HAP-1 (cell line): ENCODE results near the gene STAG1.
A peak's percentile ranks its signal among the peaks of the same experiment; 100 is the strongest.
"Not testable (repeated sequence)": the region's sequence is repeated elsewhere in the genome, so short reads cannot be mapped to it uniquely, and the experiment has no call there.

Experiments
- DNase-seq, 2 experiments: peaks; one replicate each; pipeline ENCODE4 v3.0.0-alpha.2; 2016 to 2020; ENCODE audit warnings: low spot score in 2 of 2
- H3K27me3 ChIP-seq: fragments of 250-450 bp; sonication (Bioruptor Pico); 2 replicates; pipeline ENCODE4 v1.5.1; 2020; ENCODE audit warnings: low read depth, mild to moderate bottlenecking, moderate library complexity
- H3K36me3 ChIP-seq: fragments of 250-450 bp; sonication (Bioruptor Pico); replicated peaks from 2 replicates; pipeline ENCODE4 v1.5.1; 2020; ENCODE audit warnings: mild to moderate bottlenecking
- H3K4me1 ChIP-seq: fragments of 250-450 bp; sonication (Bioruptor Pico); 2 replicates; pipeline ENCODE4 v1.5.1; 2020; ENCODE audit warnings: mild to moderate bottlenecking
- H3K4me3 ChIP-seq: fragments of 250-450 bp; sonication (Bioruptor Pico); 2 replicates; pipeline ENCODE4 v1.5.1; 2020; ENCODE audit warnings: mild to moderate bottlenecking, moderate library complexity
- H3K9me3 ChIP-seq: fragments of 250-450 bp; sonication (Bioruptor Pico); 2 replicates; pipeline ENCODE4 v1.5.1; 2020; ENCODE audit warnings: mild to moderate bottlenecking, moderate library complexity
- in situ Hi-C: fragments of 300-500 bp; cut with MboI; formaldehyde crosslinking; loops from 3 replicates; pipeline ENCODE4 v1.14.3; 2020; ENCODE audit warnings: low sequenced_read_pairs, inconsistent platforms, mixed read lengths

The STAG1 gene

GRCh38 chr3:136672457-136672856, 79.7 kb downstream of the STAG1 start:
- no peaks in the 10 kb centered on the region for H3K9me3 ChIP-seq
- H3K4me3 ChIP-seq = no peak overlapping the region
- in situ Hi-C loops = no loop called here
- no peak for DNase-seq
- H3K4me1 ChIP-seq = no peaks in the 10 kb centered on the region
- H3K36me3 ChIP-seq = no peaks in the 10 kb centered on the region
- H3K27me3 ChIP-seq = no peaks in the 10 kb centered on the region

GRCh38 chr3:136671921-136672320, 80.3 kb downstream of the STAG1 start:
- no peaks in the 10 kb centered on the region for H3K27me3 ChIP-seq
- no peak for DNase-seq
- no peak overlapping the region for H3K4me3 ChIP-seq
- no peaks in the 10 kb centered on the region for H3K9me3 ChIP-seq
- H3K4me1 ChIP-seq = no peaks in the 10 kb centered on the region
- no peaks in the 10 kb centered on the region for H3K36me3 ChIP-seq
- in situ Hi-C loops = no loop called here

GRCh38 chr3:136670166-136670565, 82.0 kb downstream of the STAG1 start:
- Histone ChIP-seq H3K4me1 (peaks cover 1% of the 10 kb centered on the region), H3K27me3 (no peaks in the 10 kb centered on the region), H3K9me3 (no peaks in the 10 kb centered on the region), H3K36me3 (no peaks in the 10 kb centered on the region), H3K4me3 (no peak overlapping the region)
- no peak for DNase-seq
- in situ Hi-C loops = no loop called here

GRCh38 chr3:136667081-136667480, 85.1 kb downstream of the STAG1 start:
- Histone ChIP-seq H3K27me3 (no peaks in the 10 kb centered on the region), H3K36me3 (no peaks in the 10 kb centered on the region), H3K4me1 (peaks cover 11% of the 10 kb centered on the region), H3K9me3 (no peaks in the 10 kb centered on the region), H3K4me3 (no peak overlapping the region)
- in situ Hi-C loops = no loop called here
- no peak for DNase-seq

- DNase-seq, H3K27me3 ChIP-seq, H3K36me3 ChIP-seq, H3K4me3 ChIP-seq, in situ Hi-C loops, H3K9me3 ChIP-seq: not testable (repeated sequence)
- H3K4me1 ChIP-seq = peaks cover 11% of the 10 kb centered on the region
Observed at GRCh38 chr3:136666301-136666700, 85.9 kb downstream of the STAG1 start.

- H3K4me3 ChIP-seq = no peak overlapping the region
- no peak for DNase-seq
- in situ Hi-C loops = no loop called here
- no peaks in the 10 kb centered on the region for H3K36me3 ChIP-seq
- H3K27me3 ChIP-seq = no peaks in the 10 kb centered on the region
- peaks cover 14% of the 10 kb centered on the region for H3K4me1 ChIP-seq
- no peaks in the 10 kb centered on the region for H3K9me3 ChIP-seq
Observed at GRCh38 chr3:136664771-136665170, 87.4 kb downstream of the STAG1 start.

GRCh38 chr3:136661282-136661681, 90.9 kb downstream of the STAG1 start:
- in situ Hi-C loops = no loop called here
- DNase-seq = no peak

GRCh38 chr3:136658946-136659682, 93.1 kb downstream of the STAG1 start:
- H3K4me3 ChIP-seq = no peak overlapping the region
- no peaks in the 10 kb centered on the region for H3K27me3 ChIP-seq
- peak; percentile 79 to 90 for DNase-seq
- in situ Hi-C loops = no loop called here
- peaks cover 14% of the 10 kb centered on the region for H3K4me1 ChIP-seq
- H3K9me3 ChIP-seq = peaks cover 14% of the 10 kb centered on the region; the same call in 1 of the 2 replicates
- H3K36me3 ChIP-seq = peaks cover 6% of the 10 kb centered on the region; the same call in 1 of the 2 replicates

More at GRCh38 chr3:136661282-136661681, 90.9 kb downstream of the STAG1 start:
- no peak overlapping the region for H3K4me3 ChIP-seq
- peaks cover 24% of the 10 kb centered on the region for H3K4me1 ChIP-seq
- H3K27me3 ChIP-seq = no peaks in the 10 kb centered on the region
- H3K36me3 ChIP-seq = no peaks in the 10 kb centered on the region
- peaks cover 1% of the 10 kb centered on the region; the same call in 1 of the 2 replicates for H3K9me3 ChIP-seq

GRCh38 chr3:136657526-136657925, 94.7 kb downstream of the STAG1 start:
- Histone ChIP-seq H3K4me3 (no peak overlapping the region), H3K4me1 (peaks cover 14% of the 10 kb centered on the region), H3K27me3 (no peaks in the 10 kb centered on the region), H3K36me3 (peaks cover 6% of the 10 kb centered on the region; the same call in 1 of the 2 replicates), H3K9me3 (peaks cover 14% of the 10 kb centered on the region; the same call in 1 of the 2 replicates)
- in situ Hi-C loops = no loop called here
- DNase-seq = no peak

GRCh38 chr3:136653628-136654027, 98.5 kb downstream of the STAG1 start:
- in situ Hi-C loops = no loop called here
- H3K4me3 ChIP-seq = no peak overlapping the region
- peaks cover 7% of the 10 kb centered on the region for H3K4me1 ChIP-seq
- peaks cover 14% of the 10 kb centered on the region; the same call in 1 of the 2 replicates for H3K9me3 ChIP-seq
- H3K36me3 ChIP-seq = peaks cover 6% of the 10 kb centered on the region; the same call in 1 of the 2 replicates
- DNase-seq = no peak
- no peaks in the 10 kb centered on the region for H3K27me3 ChIP-seq

- peaks cover 14% of the 10 kb centered on the region; the same call in 1 of the 2 replicates for H3K9me3 ChIP-seq
- in situ Hi-C loops = no loop called here
- peaks cover 6% of the 10 kb centered on the region for H3K4me1 ChIP-seq
- H3K4me3 ChIP-seq = no peak overlapping the region
- no peak for DNase-seq
- H3K36me3 ChIP-seq = peaks cover 6% of the 10 kb centered on the region; the same call in 1 of the 2 replicates
- no peaks in the 10 kb centered on the region for H3K27me3 ChIP-seq
Observed at GRCh38 chr3:136651581-136651980, 100.6 kb downstream of the STAG1 start.

- H3K36me3 ChIP-seq = peaks cover 6% of the 10 kb centered on the region; the same call in 1 of the 2 replicates
- in situ Hi-C loops = no loop called here
- H3K27me3 ChIP-seq = no peaks in the 10 kb centered on the region
- no peak overlapping the region for H3K4me3 ChIP-seq
- peaks cover 10% of the 10 kb centered on the region; the same call in 1 of the 2 replicates for H3K9me3 ChIP-seq
- DNase-seq = peak in 1 of 2 experiments; percentile 74
- peaks cover 6% of the 10 kb centered on the region for H3K4me1 ChIP-seq
Observed at GRCh38 chr3:136650461-136650860, 101.7 kb downstream of the STAG1 start.

GRCh38 chr3:136645915-136646314, 106.3 kb downstream of the STAG1 start:
- in situ Hi-C loops = no loop called here
- H3K9me3 ChIP-seq = no peaks in the 10 kb centered on the region
- no peaks in the 10 kb centered on the region for H3K36me3 ChIP-seq
- peaks cover 6% of the 10 kb centered on the region for H3K4me1 ChIP-seq
- no peaks in the 10 kb centered on the region for H3K27me3 ChIP-seq
- H3K4me3 ChIP-seq = no peak overlapping the region
- DNase-seq = no peak

GRCh38 chr3:136644212-136644611, 108.0 kb downstream of the STAG1 start:
- in situ Hi-C loops = no loop called here
- Histone ChIP-seq H3K4me1 (no peaks in the 10 kb centered on the region), H3K36me3 (no peaks in the 10 kb centered on the region), H3K9me3 (no peaks in the 10 kb centered on the region), H3K27me3 (no peaks in the 10 kb centered on the region), H3K4me3 (no peak overlapping the region)
- no peak for DNase-seq
